GM23248 (cell line): ENCODE results near the gene WDR70. TPM values are rescaled to one million over a fixed set of nuclear protein-coding genes. Genes with fewer than 3 reads are reported as not detected.

Experiments used
- DNase-seq: peaks from one replicate; pipeline ENCODE4 v3.0.0-alpha.2; 2015
- H2AFZ ChIP-seq: fragments of 200-600 bp; sonication (generic); 2 replicates; pipeline ENCODE4 v1.6.1; 2016; ENCODE audit warnings: antibody characterized with exemption
- H3F3A ChIP-seq: fragments of 200-600 bp; sonication (generic); 2 replicates; pipeline ENCODE4 v1.6.1; 2016; ENCODE audit warnings: mild to moderate bottlenecking, antibody characterized with exemption, mixed run types; ENCODE audit not compliant: insufficient read depth
- H3K27ac ChIP-seq: fragments of 200-600 bp; sonication (generic); 2 replicates; pipeline ENCODE4 v1.5.1; 2016; ENCODE audit warnings: mild to moderate bottlenecking
- H3K27me3 ChIP-seq: fragments of 200-600 bp; sonication (generic); replicated peaks from 2 replicates; pipeline ENCODE4 v1.6.1; 2016; ENCODE audit warnings: mild to moderate bottlenecking; ENCODE audit not compliant: insufficient read depth
- H3K36me3 ChIP-seq: fragments of 200-600 bp; sonication (generic); 2 replicates; pipeline ENCODE4 v1.6.1; 2016; ENCODE audit warnings: low read depth, mild to moderate bottlenecking
- H3K4me1 ChIP-seq: fragments of 200-600 bp; sonication (generic); 2 replicates; pipeline ENCODE4 v1.6.1; 2016; ENCODE audit warnings: mild to moderate bottlenecking; ENCODE audit not compliant: insufficient read depth
- H3K4me2 ChIP-seq: fragments of 200-600 bp; sonication (generic); one replicate; pipeline ENCODE4 v1.6.1; 2016; ENCODE audit warnings: mild to moderate bottlenecking; ENCODE audit not compliant: unreplicated experiment
- H3K4me3 ChIP-seq: fragments of 200-600 bp; sonication (generic); 2 replicates; pipeline ENCODE4 v1.5.1; 2016; ENCODE audit warnings: mild to moderate bottlenecking
- H3K79me2 ChIP-seq: fragments of 200-600 bp; sonication (generic); 2 replicates; pipeline ENCODE4 v1.6.1; 2016; ENCODE audit warnings: mild to moderate bottlenecking; ENCODE audit not compliant: insufficient read depth
- H3K9ac ChIP-seq: fragments of 200-600 bp; sonication (generic); 2 replicates; pipeline ENCODE4 v1.6.1; 2016; ENCODE audit warnings: mild to moderate bottlenecking
- H3K9me2 ChIP-seq: fragments of 200-600 bp; sonication (generic); 2 replicates; pipeline ENCODE4 v1.6.1; 2016; ENCODE audit warnings: mixed run types, mild to moderate bottlenecking, moderate library complexity; ENCODE audit not compliant: insufficient read depth
- H3K9me3 ChIP-seq: fragments of 200-600 bp; sonication (generic); one replicate; pipeline ENCODE4 v1.6.1; 2017; ENCODE audit warnings: low read depth
- H4K20me1 ChIP-seq: fragments of 200-600 bp; sonication (generic); 2 replicates; pipeline ENCODE4 v1.6.0; 2016; ENCODE audit not compliant: insufficient read depth
- EZH2 ChIP-seq: fragments of 200-600 bp; sonication (generic); IDR thresholded peaks from 2 replicates; pipeline ENCODE4 v1.6.1; 2018; ENCODE audit warnings: antibody characterized with exemption, mild to moderate bottlenecking; ENCODE audit not compliant: insufficient read depth, poor library complexity, severe bottlenecking
- EZH2phosphoT487 ChIP-seq: fragments of 200-600 bp; sonication (generic); IDR thresholded peaks from 2 replicates; pipeline ENCODE4 v1.6.1; 2018; ENCODE audit warnings: antibody characterized with exemption, moderate library complexity, mild to moderate bottlenecking, low read depth; ENCODE audit not compliant: insufficient read depth
- WGBS, 2 experiments: methylation state at CpG; one replicate each; pipeline ENCODE4 v1.1.6; 2015 to 2017; ENCODE audit warnings: low lambda C conversion rate in 2 of 2, low coverage in 1 of 2; ENCODE audit errors: missing lambda C conversion rate in 2 of 2; 5-methylcytosine and 5-hydroxymethylcytosine counted together
- in situ Hi-C: fragments of 300-500 bp; cut with MboI; formaldehyde crosslinking; loops from 2 replicates; pipeline ENCODE4 v1.15.0; 2020
- polyA plus RNA-seq: library from polyadenylated mRNA; unstranded; fragments of >200 nt; fragmentation: Nextera tagmentation; extraction: Ambion mirVana; gene quantifications from 2 replicates; pipeline ENCODE4 v1.2.1, GENCODE V29; 2016
- total RNA-seq: library from RNA; depleted of rRNA; stranded (reverse); fragments of >200 nt; shearing (Covaris generic); gene quantifications from 2 replicates; pipeline ENCODE4 v1.2.3, GENCODE V29; 2014

WDR70 gene
- total and polyA plus RNA-seq, 2 experiments from 2014 or later = 20.8 to 24.9 TPM

- Histone ChIP-seq H4K20me1 (no peaks in the 10 kb centered on the region), H3F3A (0 out of 2 replicates have a peak, but pooled peaks cover 5% of the 10 kb centered on the region), H3K27ac (no peak overlapping the region), H3K9me2 (no peaks in the 10 kb centered on the region), H3K4me1 (peaks cover 10% of the 10 kb centered on the region), H3K36me3 (no peaks in the 10 kb centered on the region), H3K4me3 (no peak overlapping the region), H3K9me3 (no peaks in the 10 kb centered on the region), H3K27me3 (no peaks in the 10 kb centered on the region), H3K9ac (no peak overlapping the region), H2AFZ (no peak overlapping the region), H3K79me2 (no peaks in the 10 kb centered on the region), H3K4me2 (no peak overlapping the region)
- no peak for DNase-seq
- TF ChIP-seq EZH2phosphoT487 (no peak), EZH2 (no peak)
- in situ Hi-C loops = no loop called here
- 95 to 100% methylated on average over 1 of the region's 1 CpG for WGBS, 2 experiments
Measured at GRCh38 chr5:37543216-37543615, 164.1 kb downstream of the WDR70 start.

GRCh38 chr5:37549411-37549810 lies 170.3 kb downstream of the WDR70 start:
- TF ChIP-seq EZH2phosphoT487 (no peak), EZH2 (no peak)
- Histone ChIP-seq H3K27ac (no peak overlapping the region), H3K36me3 (no peaks in the 10 kb centered on the region), H3K27me3 (no peaks in the 10 kb centered on the region), H3K4me1 (no peaks in the 10 kb centered on the region), H2AFZ (no peak overlapping the region), H3F3A (no peaks in the 10 kb centered on the region), H3K9me3 (no peaks in the 10 kb centered on the region), H3K9ac (no peak overlapping the region), H4K20me1 (no peaks in the 10 kb centered on the region), H3K79me2 (peaks cover 11% of the 10 kb centered on the region; the same call in 1 of the 2 replicates), H3K4me3 (no peak overlapping the region), H3K9me2 (no peaks in the 10 kb centered on the region), H3K4me2 (no peak overlapping the region)
- in situ Hi-C loops = no loop called here
- DNase-seq = no peak

- Histone ChIP-seq H2AFZ (no peak overlapping the region), H3K9me2 (no peaks in the 10 kb centered on the region), H3K79me2 (peaks cover 11% of the 10 kb centered on the region; the same call in 1 of the 2 replicates), H3K9ac (no peak overlapping the region), H3K4me3 (no peak overlapping the region), H3K9me3 (no peaks in the 10 kb centered on the region), H3K36me3 (no peaks in the 10 kb centered on the region), H3F3A (no peaks in the 10 kb centered on the region), H3K4me1 (no peaks in the 10 kb centered on the region), H3K4me2 (no peak overlapping the region), H3K27me3 (no peaks in the 10 kb centered on the region), H4K20me1 (no peaks in the 10 kb centered on the region), H3K27ac (no peak overlapping the region)
- in situ Hi-C loops = no loop called here
- WGBS, 2 experiments = 96 to 99% methylated on average over 3 of the region's 3 CpGs
- DNase-seq = no peak
- TF ChIP-seq EZH2phosphoT487 (no peak), EZH2 (no peak)
Measured at GRCh38 chr5:37552161-37552560, 173.0 kb downstream of the WDR70 start.

GRCh38 chr5:37552770-37553719 lies 173.9 kb downstream of the WDR70 start:
- Histone ChIP-seq H2AFZ (no peak overlapping the region), H3K4me3 (no peak overlapping the region), H3K36me3 (no peaks in the 10 kb centered on the region), H3K9me3 (no peaks in the 10 kb centered on the region), H3K9ac (no peak overlapping the region), H4K20me1 (no peaks in the 10 kb centered on the region), H3K27me3 (no peaks in the 10 kb centered on the region), H3K4me1 (no peaks in the 10 kb centered on the region), H3K4me2 (no peak overlapping the region), H3K79me2 (peaks cover 11% of the 10 kb centered on the region; the same call in 1 of the 2 replicates), H3K27ac (no peak overlapping the region), H3F3A (no peaks in the 10 kb centered on the region), H3K9me2 (no peaks in the 10 kb centered on the region)
- 92 to 93% methylated on average over 9 of the region's 9 CpGs for WGBS, 2 experiments
- no peak for DNase-seq
- no peak for TF ChIP-seq EZH2phosphoT487
- TF ChIP-seq EZH2 = no peak
- in situ Hi-C loops = no loop called here
